HEK293T (cell line): ENCODE measurements around the gene RASSF8.

Experiments
- ARNT ChIP-seq: fragments of 450-650 bp; IDR thresholded peaks from 2 replicates; pipeline ENCODE4 v1.6.1; 2017; ENCODE audit warnings: mild to moderate bottlenecking
- BHLHE40 ChIP-seq: fragments of 450-650 bp; IDR thresholded peaks from 2 replicates; pipeline ENCODE4 v1.6.1; 2016; ENCODE audit warnings: mild to moderate bottlenecking, moderate library complexity, borderline replicate concordance
- FOXM1 ChIP-seq: fragments of 450-650 bp; IDR thresholded peaks from 2 replicates; pipeline ENCODE4 v1.6.1; 2017; ENCODE audit warnings: mild to moderate bottlenecking, borderline replicate concordance
- ZNF384 ChIP-seq: fragments of 450-650 bp; IDR thresholded peaks from 2 replicates; pipeline ENCODE4 v1.6.1; 2016

DNA sequence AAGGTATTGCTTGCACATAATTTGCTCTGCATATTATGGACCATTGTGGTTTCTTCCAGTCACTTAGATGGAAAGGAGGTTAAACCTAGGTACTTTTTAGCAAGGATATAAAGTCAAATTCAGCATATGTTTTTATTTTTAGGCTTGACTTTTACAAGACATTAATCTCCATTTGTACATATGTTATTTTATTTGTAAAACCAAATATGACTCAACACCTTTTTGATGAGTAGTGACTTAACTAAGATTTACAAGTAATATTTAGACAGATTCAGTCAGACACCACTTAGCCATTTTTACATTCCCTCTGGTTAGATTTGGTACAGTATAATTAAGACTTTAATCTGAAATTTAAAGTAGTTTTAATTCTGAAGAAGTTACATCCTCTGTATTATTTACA lies 111.3 kb downstream of the RASSF8 start:
- TF ChIP-seq FOXM1 (no peak), ARNT (no peak), ZNF384 (no peak), BHLHE40 (no peak)
